ENCODE measurements around the gene MLANA.
"Not testable (repeated sequence)": the region's sequence is repeated elsewhere in the genome, so short reads cannot be mapped to it uniquely, and the experiment has no call there.

- TF ChIP-seq CTCF, EP300, POLR2A (IDR thresholded peaks at IDR 0.05): not testable (repeated sequence)
Measured at GRCh38 chr9:5882244-5883012, 8.3 kb upstream of the MLANA start.

All from gastroesophageal sphincter (tissue), 3 donors.